ENCODE measurements around the gene LARGE2.

The LARGE2 gene

GRCh38 chr11:45922425-45923082 lies at the start of gene LARGE2:
LARGE2 (plus strand) TSS chr11:45922656; CDS start chr11:45922883, 227 bp downstream.
- no peak for DNase-seq (ENCODE audit: low spot score)

- DNase-seq (ENCODE audit: low spot score): no peak
Measured at GRCh38 chr11:45876401-45876800, 46.1 kb upstream of the LARGE2 start.

GRCh38 chr11:45877221-45877620 lies 45.2 kb upstream of the LARGE2 start:
- DNase-seq (ENCODE audit: low spot score): no peak

GRCh38 chr11:45877845-45878244 lies 44.6 kb upstream of the LARGE2 start:
- DNase-seq (ENCODE audit: low spot score): no peak

GRCh38 chr11:45879803-45880686 lies 42.4 kb upstream of the LARGE2 start:
- DNase-seq (ENCODE audit: low spot score): no peak

- DNase-seq (ENCODE audit: low spot score): no peak
Measured at GRCh38 chr11:45880772-45881570, 41.5 kb upstream of the LARGE2 start.

- no peak for DNase-seq (ENCODE audit: low spot score)
Measured at GRCh38 chr11:45881708-45882368, 40.6 kb upstream of the LARGE2 start.

- DNase-seq (ENCODE audit: low spot score): no peak
Measured at GRCh38 chr11:45884596-45885185, 37.8 kb upstream of the LARGE2 start.

GRCh38 chr11:45885274-45885920 lies 37.1 kb upstream of the LARGE2 start, which contains the start of gene MAPK8IP1:
MAPK8IP1 (plus strand) TSS chr11:45885651; CDS start chr11:45885821, 170 bp downstream.
- DNase-seq (ENCODE audit: low spot score): peak; percentile 76

GRCh38 chr11:45885921-45886721 lies 36.3 kb upstream of the LARGE2 start:
- DNase-seq (ENCODE audit: low spot score): no peak

- DNase-seq (ENCODE audit: low spot score): no peak
Measured at GRCh38 chr11:45886816-45887520, 35.5 kb upstream of the LARGE2 start.

GRCh38 chr11:45887587-45887986 lies 34.9 kb upstream of the LARGE2 start:
- DNase-seq (ENCODE audit: low spot score): no peak

GRCh38 chr11:45889555-45889954 lies 32.9 kb upstream of the LARGE2 start:
- DNase-seq (ENCODE audit: low spot score): no peak

- no peak for DNase-seq (ENCODE audit: low spot score)
Measured at GRCh38 chr11:45889966-45890365, 32.5 kb upstream of the LARGE2 start.

- DNase-seq (ENCODE audit: low spot score): no peak
Measured at GRCh38 chr11:45890886-45891550, 31.4 kb upstream of the LARGE2 start.

- DNase-seq (ENCODE audit: low spot score): no peak
Measured at GRCh38 chr11:45892856-45893255, 29.6 kb upstream of the LARGE2 start.

- DNase-seq (ENCODE audit: low spot score): no peak
Measured at GRCh38 chr11:45894555-45895247, 27.8 kb upstream of the LARGE2 start.

- no peak for DNase-seq (ENCODE audit: low spot score)
Measured at GRCh38 chr11:45895553-45896259, 26.8 kb upstream of the LARGE2 start.
